GM12878 (cell line): ENCODE results near the gene CIDEC. TPM values are rescaled to one million over a fixed set of nuclear protein-coding genes. Genes with fewer than 3 reads are reported as not detected.

Source experiments
- ATAC-seq: fragments of 200-7000 bp; cut with Tn5 transposase; 3 replicates; pipeline ENCODE4 v1.9.1; 2020; ENCODE audit warnings: mild to moderate bottlenecking, moderate library complexity
- BruUV-seq: library from RNA; stranded (reverse); fragments of 400-500 nt; replicated peaks from 2 replicates; lab custom pipeline; 2021; lab: Mats Ljungman, UMichigan
- CTCF ChIA-PET: fragments of 300-600 bp; sonication (Branson Sonifier 250); formaldehyde crosslinking; extraction: SDS; loops from one replicate; lab custom pipeline; 2021; ENCODE audit warnings: inconsistent platforms; lab: Yijun Ruan, JAX
- POLR2A ChIA-PET: fragments of 350-600 bp; formaldehyde crosslinking; extraction: SDS; loops from one replicate; lab custom pipeline; 2021; ENCODE audit warnings: inconsistent platforms; lab: Charles Lee
- RAD21 ChIA-PET: fragments of 300-600 bp; sonication (Branson Sonifier 250); formaldehyde crosslinking; loops from one replicate; lab custom pipeline; 2023; ENCODE audit warnings: antibody characterized with exemption; ENCODE audit not compliant: unreplicated experiment; lab: Charles Lee
- SMC1A ChIA-PET: fragments of 300-600 bp; sonication (Branson Sonifier 250); formaldehyde crosslinking; loops from one replicate; lab custom pipeline; 2023; ENCODE audit not compliant: unreplicated experiment, uncharacterized antibody; lab: Charles Lee
- DNase-seq: peaks from one replicate; pipeline ENCODE4 v3.0.0-alpha.2; 2011; ENCODE audit warnings: low read depth, low spot score
- FAIRE-seq: peaks from 3 replicates; lab custom pipeline; 2011; peaks lifted over from hg19 to GRCh38; lab: Jason Lieb, UNC
- H2AFZ ChIP-seq: 2 replicates; pipeline ENCODE4 v1.6.0; 2011; ENCODE audit warnings: low read depth, low read length, control low read depth; ENCODE audit not compliant: control insufficient read depth
- H3K27ac ChIP-seq: 2 replicates; pipeline ENCODE4 v1.5.1; 2011; ENCODE audit warnings: control low read depth; ENCODE audit not compliant: control insufficient read depth, insufficient read depth
- H3K27me3 ChIP-seq, 2 experiments: replicated peaks in 1 of 2; 2 replicates each; pipeline versions ENCODE4 v1.6.0 to v1.6.1; 2011; ENCODE audit warnings: low read length in 1 of 2; ENCODE audit not compliant: control insufficient read depth in 2 of 2, insufficient read depth in 2 of 2
- H3K36me3 ChIP-seq, 2 experiments: 2 replicates each; pipeline ENCODE4 v1.5.1; 2011; ENCODE audit warnings: low read length in 1 of 2; ENCODE audit not compliant: control insufficient read depth in 2 of 2, insufficient read depth in 2 of 2
- H3K4me1 ChIP-seq: 2 replicates; pipeline ENCODE4 v1.6.1; 2011; ENCODE audit warnings: mild to moderate bottlenecking, low read length, moderate library complexity, mixed read lengths; ENCODE audit not compliant: control insufficient read depth, insufficient read depth
- H3K4me2 ChIP-seq: 2 replicates; pipeline ENCODE4 v1.6.0; 2011; ENCODE audit warnings: control low read depth; ENCODE audit not compliant: control insufficient read depth, insufficient read depth
- H3K4me3 ChIP-seq: fragments of 200-600 bp; sonication (generic); 2 replicates; pipeline ENCODE4 v1.5.1; 2016
- H3K79me2 ChIP-seq: 2 replicates; pipeline ENCODE4 v1.6.0; 2011; ENCODE audit warnings: low read length; ENCODE audit not compliant: control insufficient read depth, insufficient read depth
- H3K9ac ChIP-seq: 2 replicates; pipeline ENCODE4 v1.8.0; 2011; ENCODE audit warnings: low read length, control low read depth, mixed read lengths; ENCODE audit not compliant: control insufficient read depth, insufficient read depth
- H3K9me3 ChIP-seq: replicated peaks from 3 replicates; pipeline ENCODE4 v1.5.1; 2011; ENCODE audit warnings: mild to moderate bottlenecking, low read length; ENCODE audit not compliant: control insufficient read depth, insufficient read depth
- H4K20me1 ChIP-seq: 2 replicates; pipeline ENCODE4 v1.6.0; 2011; ENCODE audit not compliant: control insufficient read depth, insufficient read depth
- POLR2AphosphoS5 ChIP-seq: IDR thresholded peaks from 2 replicates; pipeline ENCODE4 v1.6.1; 2011; ENCODE audit warnings: mild to moderate bottlenecking, low read length, inconsistent platforms
- RFX5 ChIP-seq: IDR thresholded peaks from 2 replicates; pipeline ENCODE4 v1.6.1; 2011; ENCODE audit warnings: low read depth, low read length, improper control_type of control experiment
- ZNF217 ChIP-seq: fragments of 450-650 bp; IDR thresholded peaks from 2 replicates; pipeline ENCODE4 v1.6.1; 2017; ENCODE audit warnings: antibody characterized with exemption, mild to moderate bottlenecking
- WGBS: methylation state at CpG from one replicate; pipeline ENCODE4 v1.1.6; 2016; ENCODE audit warnings: low lambda C conversion rate; ENCODE audit not compliant: insufficient replicate concordance, insufficient coverage; ENCODE audit errors: missing lambda C conversion rate; 5-methylcytosine and 5-hydroxymethylcytosine counted together
- in situ Hi-C: fragments of 300-500 bp; cut with MboI; formaldehyde crosslinking; loops from 9 replicates; pipeline ENCODE4 v1.14.3; 2018; ENCODE audit warnings: mixed read lengths
- intact Hi-C: fragments of 100-400 bp; cut with micrococcal nuclease; formaldehyde crosslinking; loops from one replicate; pipeline ENCODE4 v1.14.2; 2022; ENCODE audit not compliant: unreplicated experiment
- polyA plus RNA-seq, 11 experiments: library from polyadenylated mRNA; depleted of rRNA in 4 of 11; unstranded in 6 of 11; stranded (reverse) in 5 of 11; fragments of >200 nt; fragmentation: Nextera tagmentation in 4 of 11; fragmentation: Illumina TruSeq in 1 of 11; extraction: Ambion mirVana in 4 of 11; extraction: Trizol in 1 of 11; gene quantifications; 1 replicate in 1 of 11; 2 replicates in 10 of 11; pipeline versions ENCODE4 v1.2.1 to v1.2.3, GENCODE V29; 2011 to 2016; ENCODE audit warnings: inconsistent platforms in 2 of 11, missing spikeins in 2 of 11, low read depth in 1 of 11
- total RNA-seq, 4 experiments: library from RNA; depleted of rRNA in 3 of 4; stranded (reverse); fragments of >200 nt in 3 of 4; fragmentation: Illumina TruSeq in 1 of 4; extraction: Trizol in 1 of 4; gene quantifications; 2 replicates each; pipeline versions ENCODE4 v1.2.1 to v1.2.3, GENCODE V29; 2013 to 2021
- TF ChIP-seq, protein P1 (sequence below): fragments of 450-650 bp; IDR thresholded peaks from 2 replicates; pipeline ENCODE4 v1.6.1; 2018; ENCODE audit warnings: borderline replicate concordance, mild to moderate bottlenecking; ENCODE audit not compliant: partially characterized antibody

CIDEC gene
- total and polyA plus RNA-seq, 10 of the 15 experiments (the other 5 are each of a cell fraction or from before 2014, with no cell fraction given) = 0.10 to 0.49 TPM; not detected in 8

DNA sequence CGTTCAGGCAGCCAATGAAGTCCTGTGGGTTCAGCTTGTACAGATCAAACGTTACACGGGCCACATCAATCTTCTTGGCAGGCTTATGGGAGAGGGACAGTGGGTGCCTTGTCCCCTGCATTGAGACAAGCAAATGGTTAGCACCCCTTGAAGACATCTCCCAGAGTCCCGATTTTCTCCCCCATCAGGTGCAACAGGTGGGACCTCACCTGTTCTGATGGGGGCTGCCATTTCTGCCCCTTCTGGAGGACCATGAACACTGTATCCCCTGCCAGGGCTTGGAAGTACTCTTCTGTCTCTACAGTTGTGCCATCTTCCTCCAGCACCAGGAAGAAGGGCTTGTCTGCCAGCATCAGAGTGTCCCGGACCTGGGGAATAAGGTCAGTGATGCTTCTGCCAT is 10.1 kb downstream of the CIDEC start (continued):
- TF ChIP-seq, protein P1, sequence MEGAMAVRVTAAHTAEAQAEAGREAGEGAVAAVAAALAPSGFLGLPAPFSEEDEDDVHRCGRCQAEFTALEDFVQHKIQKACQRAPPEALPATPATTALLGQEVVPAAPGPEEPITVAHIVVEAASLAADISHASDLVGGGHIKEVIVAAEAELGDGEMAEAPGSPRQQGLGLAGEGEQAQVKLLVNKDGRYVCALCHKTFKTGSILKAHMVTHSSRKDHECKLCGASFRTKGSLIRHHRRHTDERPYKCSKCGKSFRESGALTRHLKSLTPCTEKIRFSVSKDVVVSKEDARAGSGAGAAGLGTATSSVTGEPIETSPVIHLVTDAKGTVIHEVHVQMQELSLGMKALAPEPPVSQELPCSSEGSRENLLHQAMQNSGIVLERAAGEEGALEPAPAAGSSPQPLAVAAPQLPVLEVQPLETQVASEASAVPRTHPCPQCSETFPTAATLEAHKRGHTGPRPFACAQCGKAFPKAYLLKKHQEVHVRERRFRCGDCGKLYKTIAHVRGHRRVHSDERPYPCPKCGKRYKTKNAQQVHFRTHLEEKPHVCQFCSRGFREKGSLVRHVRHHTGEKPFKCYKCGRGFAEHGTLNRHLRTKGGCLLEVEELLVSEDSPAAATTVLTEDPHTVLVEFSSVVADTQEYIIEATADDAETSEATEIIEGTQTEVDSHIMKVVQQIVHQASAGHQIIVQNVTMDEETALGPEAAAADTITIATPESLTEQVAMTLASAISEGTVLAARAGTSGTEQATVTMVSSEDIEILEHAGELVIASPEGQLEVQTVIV = no peak
- TF ChIP-seq POLR2AphosphoS5 = no peak

DNA sequence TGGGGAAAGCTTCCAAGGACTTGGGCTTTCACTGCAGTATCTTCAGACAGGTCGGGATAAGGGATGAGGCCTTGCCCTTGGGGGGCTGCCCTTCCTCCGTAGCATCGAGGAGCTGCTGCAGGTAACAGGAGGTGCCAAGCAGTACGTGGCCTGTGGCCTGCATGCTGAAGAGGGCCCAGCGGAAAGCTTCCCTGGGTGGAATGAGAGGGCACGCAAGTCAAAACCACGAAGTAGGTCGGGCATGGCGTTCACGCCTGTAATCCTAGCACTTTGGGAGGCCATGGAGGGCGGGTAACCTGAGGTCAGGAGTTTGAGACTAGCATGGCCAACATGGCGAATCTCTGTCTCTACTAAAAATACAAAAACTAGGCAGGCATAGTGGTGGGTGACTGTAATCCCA is 12.9 kb downstream of the CIDEC start:
- H3K4me3 ChIP-seq = no peak overlapping the region
- ChIA-PET SMC1A (no interaction called here), RAD21 (interaction anchor here (1.2 kb wide), 1 partner anchor 22 kb away, joined by 5 read pairs; no protein-coding TSS in a partner anchor), POLR2A (no interaction called here)
- H3K36me3 ChIP-seq = no peaks in the 10 kb centered on the region
- no peaks in the 10 kb centered on the region for H4K20me1 ChIP-seq
- H3K4me2 ChIP-seq = no peak overlapping the region
- intact Hi-C loops = no loop called here
- no TSS peak for BruUV-seq
- no peaks in the 10 kb centered on the region for H3K9me3 ChIP-seq
- no peaks in the 10 kb centered on the region for H3K79me2 ChIP-seq
- no peak overlapping the region for H3K9ac ChIP-seq
- no peak overlapping the region for H3K27ac ChIP-seq
- FAIRE-seq = no peak
- no peak for ATAC-seq
- TF ChIP-seq ZNF217 = no peak
- no peak for TF ChIP-seq RFX5
- TF ChIP-seq, all 136 proteins: peak for 0
- H2AFZ ChIP-seq = no peak overlapping the region
- WGBS = 37% methylated on average over 12 of the region's 12 CpGs
- H3K4me1 ChIP-seq = no peaks in the 10 kb centered on the region
- no peak for DNase-seq
- peaks cover 0 to 2% of the 10 kb centered on the region in 2 experiments; a peak in 1 of 4 replicates for H3K27me3 ChIP-seq
- in situ Hi-C loops = no loop called here
- CTCF ChIA-PET = interaction anchor here (0.6 kb wide), 1 partner anchor 34 kb away, joined by 4 read pairs; no protein-coding TSS in a partner anchor
